Measurements from ENCODE around the gene CPED1. TPM values are rescaled to one million over a fixed set of nuclear protein-coding genes. Genes with fewer than 3 reads are reported as not detected.

Gene CPED1
- total RNA-seq, 1 donor = 95.9 TPM

GRCh38 chr7:121015560-121015959 lies 27.0 kb downstream of the CPED1 start:
- TF ChIP-seq CTCF (IDR thresholded peaks at IDR 0.05; ENCODE audit: insufficient read depth, low read depth, low read length) = no peak
- no peak overlapping the region for H3K4me3 ChIP-seq (ENCODE audit: low read depth, low read length)
- DNase-seq (ENCODE audit: low read depth) = no peak

GRCh38 chr7:121016966-121017365 lies 28.5 kb downstream of the CPED1 start:
- peak; percentile 91 for DNase-seq (ENCODE audit: low read depth)
- no peak overlapping the region for H3K4me3 ChIP-seq (ENCODE audit: low read depth, low read length)
- TF ChIP-seq CTCF (IDR thresholded peaks at IDR 0.05; ENCODE audit: insufficient read depth, low read depth, low read length) = no peak

GRCh38 chr7:121017586-121017985 lies 29.1 kb downstream of the CPED1 start:
- no peak for DNase-seq (ENCODE audit: low read depth)
- no peak overlapping the region for H3K4me3 ChIP-seq (ENCODE audit: low read depth, low read length)
- no peak for TF ChIP-seq CTCF (IDR thresholded peaks at IDR 0.05; ENCODE audit: insufficient read depth, low read depth, low read length)

GRCh38 chr7:121019018-121019417 lies 30.5 kb downstream of the CPED1 start:
- DNase-seq (ENCODE audit: low read depth) = peak; percentile 89
- TF ChIP-seq CTCF (IDR thresholded peaks at IDR 0.05; ENCODE audit: insufficient read depth, low read depth, low read length) = no peak
- no peak overlapping the region for H3K4me3 ChIP-seq (ENCODE audit: low read depth, low read length)

- TF ChIP-seq CTCF (IDR thresholded peaks at IDR 0.05; ENCODE audit: insufficient read depth, low read depth, low read length) = no peak
- H3K4me3 ChIP-seq (ENCODE audit: low read depth, low read length) = no peak overlapping the region
- peak; percentile 86 for DNase-seq (ENCODE audit: low read depth)
Observed at GRCh38 chr7:121020249-121020988, 31.9 kb downstream of the CPED1 start.

GRCh38 chr7:121020989-121021969 lies 32.8 kb downstream of the CPED1 start:
- no peak overlapping the region for H3K4me3 ChIP-seq (ENCODE audit: low read depth, low read length)
- peak; percentile 72 for DNase-seq (ENCODE audit: low read depth)
- TF ChIP-seq CTCF (IDR thresholded peaks at IDR 0.05; ENCODE audit: insufficient read depth, low read depth, low read length) = no peak

Data from fibroblast of villous mesenchyme (primary cell).